Endothelial cell (in vitro differentiated cells): ENCODE results near the gene NUP58. TPM values are rescaled to one million over a fixed set of nuclear protein-coding genes. Genes with fewer than 3 reads are reported as not detected.
A peak's percentile ranks its signal among the peaks of the same experiment; 100 is the strongest.

Experiments
- DNase-seq: peaks from one replicate; pipeline ENCODE4 v3.0.0; 2021; ENCODE audit warnings: low spot score
- H3K27ac Mint-ChIP-seq: one replicate; pipeline ENCODE4 v1.8.0; 2021; ENCODE audit warnings: mixed read lengths, inconsistent platforms; ENCODE audit not compliant: unreplicated experiment
- H3K27me3 Mint-ChIP-seq: one replicate; pipeline ENCODE4 v1.8.0; 2021; ENCODE audit warnings: mild to moderate bottlenecking, moderate library complexity, mixed read lengths, inconsistent platforms; ENCODE audit not compliant: unreplicated experiment
- H3K36me3 Mint-ChIP-seq: one replicate; pipeline ENCODE4 v1.8.0; 2021; ENCODE audit warnings: mild to moderate bottlenecking, low read depth, mixed read lengths, inconsistent platforms; ENCODE audit not compliant: unreplicated experiment
- H3K4me1 Mint-ChIP-seq: one replicate; pipeline ENCODE4 v1.8.0; 2021; ENCODE audit warnings: mild to moderate bottlenecking, mixed read lengths, inconsistent platforms; ENCODE audit not compliant: unreplicated experiment
- H3K4me3 Mint-ChIP-seq: one replicate; pipeline ENCODE4 v1.8.0; 2021; ENCODE audit warnings: mild to moderate bottlenecking, mixed read lengths, inconsistent platforms; ENCODE audit not compliant: unreplicated experiment
- H3K9me3 Mint-ChIP-seq: one replicate; pipeline ENCODE4 v1.8.0; 2021; ENCODE audit warnings: mixed read lengths, inconsistent platforms; ENCODE audit not compliant: unreplicated experiment
- total RNA-seq: library from RNA; stranded (reverse); fragmentation: NEBNext Ultra II Directional; extraction: Animal tissue kit (Norgen Biotek cat#: 25700); gene quantifications from one replicate; pipeline ENCODE4 v1.2.1, GENCODE V29; 2021; ENCODE audit not compliant: unreplicated experiment
- TF ChIP-seq, protein P1 (sequence below): fragments of 200-600 bp; sonication (generic); IDR thresholded peaks from one replicate; pipeline ENCODE4 v1.5.0; 2021; ENCODE audit warnings: antibody characterized with exemption; ENCODE audit not compliant: unreplicated experiment

NUP58 gene
- total RNA-seq, 1 donor from 2014 or later, result 49.9 TPM

DNA sequence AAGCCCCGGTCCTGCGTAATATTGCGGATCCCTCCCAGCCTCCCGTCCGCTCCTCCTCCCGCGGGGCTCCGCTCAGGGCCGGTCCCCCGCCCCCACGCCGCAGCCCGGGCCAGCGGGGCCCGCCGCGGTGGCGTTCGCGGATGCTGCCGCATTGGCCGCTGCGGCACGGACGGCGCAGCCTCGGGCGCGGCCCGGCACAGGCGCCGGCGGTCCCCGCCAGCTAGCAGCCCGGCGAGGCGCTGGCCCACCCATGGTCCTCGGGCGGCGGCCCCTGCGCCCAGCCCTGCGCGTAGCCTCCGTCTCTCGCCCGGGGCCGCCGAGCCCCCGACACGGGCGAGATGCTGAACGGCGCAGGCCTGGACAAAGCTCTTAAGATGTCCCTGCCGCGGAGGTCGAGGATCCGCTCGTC lies 70.5 kb downstream of the NUP58 start, which contains the start of gene ATP8A2:
TSS of gene ATP8A2 (plus strand) at position 100 of the 409 bp plus-strand sequence. CDS start at position 339, 239 bp downstream.
- Mint-ChIP-seq H3K27ac (peak within 1 kb of the TSS; percentile 24), H3K4me1 (peaks cover 10% of the 10 kb centered on the region), H3K36me3 (peaks cover 7% of the 10 kb centered on the region), H3K9me3 (no peaks in the 10 kb centered on the region), H3K4me3 (peak within 1 kb of the TSS; percentile 92), H3K27me3 (peaks cover 20% of the 10 kb centered on the region)
- DNase-seq, result peak; percentile 23
- TF ChIP-seq, protein P1, sequence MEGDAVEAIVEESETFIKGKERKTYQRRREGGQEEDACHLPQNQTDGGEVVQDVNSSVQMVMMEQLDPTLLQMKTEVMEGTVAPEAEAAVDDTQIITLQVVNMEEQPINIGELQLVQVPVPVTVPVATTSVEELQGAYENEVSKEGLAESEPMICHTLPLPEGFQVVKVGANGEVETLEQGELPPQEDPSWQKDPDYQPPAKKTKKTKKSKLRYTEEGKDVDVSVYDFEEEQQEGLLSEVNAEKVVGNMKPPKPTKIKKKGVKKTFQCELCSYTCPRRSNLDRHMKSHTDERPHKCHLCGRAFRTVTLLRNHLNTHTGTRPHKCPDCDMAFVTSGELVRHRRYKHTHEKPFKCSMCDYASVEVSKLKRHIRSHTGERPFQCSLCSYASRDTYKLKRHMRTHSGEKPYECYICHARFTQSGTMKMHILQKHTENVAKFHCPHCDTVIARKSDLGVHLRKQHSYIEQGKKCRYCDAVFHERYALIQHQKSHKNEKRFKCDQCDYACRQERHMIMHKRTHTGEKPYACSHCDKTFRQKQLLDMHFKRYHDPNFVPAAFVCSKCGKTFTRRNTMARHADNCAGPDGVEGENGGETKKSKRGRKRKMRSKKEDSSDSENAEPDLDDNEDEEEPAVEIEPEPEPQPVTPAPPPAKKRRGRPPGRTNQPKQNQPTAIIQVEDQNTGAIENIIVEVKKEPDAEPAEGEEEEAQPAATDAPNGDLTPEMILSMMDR, result no peak

DNA sequence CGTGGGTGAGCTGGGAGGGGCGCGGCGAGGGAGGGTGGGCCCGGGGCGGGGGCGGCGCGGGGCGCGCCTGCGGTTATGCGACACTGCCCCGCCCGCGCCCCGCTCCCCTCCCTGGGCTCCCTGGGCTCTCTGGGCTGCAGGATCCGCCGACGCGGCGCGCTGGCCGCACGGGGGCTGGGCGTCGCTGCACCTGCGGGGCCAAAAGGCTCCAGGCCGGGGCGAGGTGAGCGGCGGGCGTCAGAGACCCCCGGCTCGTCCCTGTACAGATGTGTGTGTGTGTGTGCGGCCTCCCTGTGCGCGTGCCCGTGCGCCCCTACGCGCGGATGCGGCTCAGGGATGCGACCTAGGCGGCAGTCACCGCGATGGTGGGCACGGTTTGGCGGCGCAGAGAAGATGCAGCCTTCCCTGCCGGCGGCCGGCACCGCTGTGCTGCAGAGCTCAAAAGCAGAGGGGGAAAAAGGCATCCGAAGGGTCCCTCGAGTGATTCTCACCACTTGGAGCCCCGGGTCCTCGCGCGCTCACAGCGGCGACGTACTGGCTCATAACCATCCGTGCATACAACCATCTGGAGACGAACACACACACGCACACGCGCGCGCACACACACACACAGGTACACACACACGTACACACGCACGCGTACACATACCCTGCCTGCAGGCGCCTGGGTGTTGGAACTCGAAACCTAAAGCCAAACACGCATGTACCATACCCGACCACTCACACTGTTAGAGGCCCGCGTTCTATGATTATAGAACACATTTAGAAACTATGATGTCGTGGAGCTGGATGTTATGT lies 71.1 kb downstream of the NUP58 start:
- Mint-ChIP-seq H3K4me3 (no peak overlapping the region), H3K27ac (no peak overlapping the region), H3K36me3 (peaks cover 7% of the 10 kb centered on the region), H3K4me1 (peaks cover 10% of the 10 kb centered on the region), H3K27me3 (peaks cover 20% of the 10 kb centered on the region), H3K9me3 (no peaks in the 10 kb centered on the region)
- DNase-seq, result no peak
- TF ChIP-seq, protein P1, result no peak

DNA sequence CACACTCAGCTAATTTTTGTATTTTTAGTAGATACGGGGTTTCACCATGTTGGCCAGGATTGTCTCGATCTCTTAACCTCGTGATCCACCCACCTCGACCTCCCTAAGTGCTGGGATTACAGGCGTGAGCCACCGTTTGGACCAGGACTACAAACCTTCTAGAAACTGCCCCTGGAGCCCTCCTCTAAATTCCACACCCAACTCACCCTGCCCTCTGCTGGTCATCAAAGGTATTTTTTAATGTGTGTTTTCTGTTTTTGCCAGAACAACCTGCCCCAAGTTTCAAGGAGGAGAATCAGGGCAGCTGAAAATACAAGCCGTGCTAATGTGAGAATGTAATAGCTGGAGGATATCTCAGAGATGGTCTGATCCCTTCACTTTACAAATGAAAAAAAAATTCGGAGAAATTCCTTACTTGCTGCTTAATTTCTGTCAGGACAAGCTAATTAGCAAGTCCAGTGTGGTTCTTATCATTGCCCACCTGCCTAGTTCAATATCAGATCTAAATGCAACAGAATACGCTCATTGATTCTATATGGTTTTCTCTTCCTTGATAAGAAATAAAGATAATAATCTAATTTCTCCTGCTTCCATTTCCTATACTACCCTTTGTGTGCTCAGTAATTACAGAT lies 74.4 kb downstream of the NUP58 start:
- Mint-ChIP-seq H3K4me3 (no peak overlapping the region), H3K27ac (no peak overlapping the region), H3K27me3 (peaks cover 20% of the 10 kb centered on the region), H3K4me1 (peaks cover 10% of the 10 kb centered on the region), H3K9me3 (no peaks in the 10 kb centered on the region), H3K36me3 (peaks cover 7% of the 10 kb centered on the region)
- TF ChIP-seq, protein P1, result peak; percentile 97
- DNase-seq, result peak; percentile 68

GRCh38 chr13:25377244-25377962 lies 76.0 kb downstream of the NUP58 start:
- no peak overlapping the region for H3K27ac Mint-ChIP-seq
- H3K36me3 Mint-ChIP-seq, result no peaks in the 10 kb centered on the region
- H3K4me3 Mint-ChIP-seq, result no peak overlapping the region
- no peaks in the 10 kb centered on the region for H3K9me3 Mint-ChIP-seq
- H3K4me1 Mint-ChIP-seq, result peaks cover 3% of the 10 kb centered on the region
- peaks cover 13% of the 10 kb centered on the region for H3K27me3 Mint-ChIP-seq
- TF ChIP-seq, protein P1, result no peak
- no peak for DNase-seq
